GM13977 (cell line): Measurements from ENCODE around the gene TP53I13.

ENCODE experiments used
- DNase-seq: peaks from one replicate; pipeline ENCODE4 v3.0.0; 2012; ENCODE audit warnings: low spot score
- CTCF ChIP-seq: IDR thresholded peaks from 2 replicates; pipeline ENCODE4 v1.5.1; 2012; ENCODE audit warnings: mild to moderate bottlenecking, control low read depth; ENCODE audit not compliant: insufficient read depth; ENCODE audit errors: extremely low read depth, missing control alignments
- in situ Hi-C: fragments of 300-500 bp; cut with MboI; formaldehyde crosslinking; loops from one replicate; pipeline ENCODE4 v1.12.0; 2022; ENCODE audit warnings: low sequenced_read_pairs, low pct_unique_long_range_greater_than_20kb, mixed read lengths, inconsistent platforms; ENCODE audit not compliant: unreplicated experiment

Gene TP53I13

DNA sequence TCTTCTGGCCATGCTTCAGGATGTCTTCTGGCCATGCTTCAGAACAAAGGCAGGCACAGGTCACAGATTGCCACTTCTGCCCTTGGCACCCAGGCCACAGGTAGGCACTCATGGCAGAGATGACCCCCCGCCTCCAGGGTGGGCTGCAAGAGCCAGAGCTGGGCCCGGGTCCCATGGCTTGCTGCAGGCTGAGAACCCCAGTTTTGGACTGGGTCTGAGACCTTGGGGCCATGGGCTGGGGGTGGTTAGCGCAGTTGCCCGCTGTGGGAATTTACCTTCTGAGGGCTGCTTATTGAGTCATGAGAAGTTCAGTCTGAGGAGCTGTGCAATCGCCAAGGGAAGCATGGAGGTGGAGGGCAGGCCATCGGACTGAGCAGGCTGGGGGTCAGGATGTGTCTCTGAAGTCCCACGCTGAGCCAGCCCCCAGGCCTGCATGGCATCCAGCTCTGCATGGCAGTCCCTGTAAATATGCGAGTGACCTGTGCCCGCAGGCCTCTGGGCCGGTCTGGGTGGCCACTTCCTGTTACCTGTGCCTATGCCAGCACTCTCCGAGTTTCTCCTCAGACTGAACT lies 26.1 kb downstream of the TP53I13 start:
- no peak for TF ChIP-seq CTCF
- no peak for DNase-seq
- in situ Hi-C loops, result no loop called here

DNA sequence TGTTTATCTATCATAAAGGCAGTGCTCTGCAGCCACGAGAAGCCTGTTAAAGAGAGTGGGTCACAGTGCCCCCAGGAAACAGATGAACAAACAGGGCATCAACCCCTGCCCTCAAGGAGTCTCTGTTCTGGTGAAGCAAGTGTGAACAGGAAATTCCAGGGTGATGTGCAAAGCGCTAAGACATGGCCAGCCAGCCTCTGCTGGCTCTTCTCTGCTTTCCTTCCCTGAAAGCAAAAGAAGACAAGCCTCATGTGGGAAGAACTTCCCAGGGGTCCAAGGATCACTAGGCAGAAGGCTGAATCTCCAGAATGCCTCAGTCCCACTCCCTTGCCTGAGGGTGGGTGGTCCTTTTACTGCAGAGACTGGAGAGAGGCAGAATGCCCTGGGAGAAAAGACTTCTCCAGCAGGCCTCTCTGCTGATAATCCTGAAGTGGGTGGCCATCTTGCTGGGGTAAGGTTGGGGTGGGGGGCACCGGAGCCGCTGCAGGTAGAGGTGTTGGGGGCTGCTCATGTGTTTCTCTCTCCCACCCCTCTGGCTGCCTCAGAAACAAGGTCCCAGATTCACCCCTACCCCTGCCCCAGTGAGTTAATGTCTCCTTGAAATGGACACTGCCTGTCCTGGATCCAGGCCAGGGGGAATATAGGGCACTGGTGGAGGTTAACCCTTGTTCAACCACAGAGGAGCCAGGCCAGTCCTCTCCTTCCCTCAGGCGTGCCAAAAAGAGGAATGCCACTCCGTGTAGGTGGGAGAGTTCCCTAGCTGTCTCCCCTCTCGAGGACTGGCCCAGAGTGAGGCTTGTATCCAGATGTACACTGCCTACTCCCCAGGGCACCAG lies 26.8 kb downstream of the TP53I13 start:
- in situ Hi-C loops, result no loop called here
- no peak for TF ChIP-seq CTCF

GRCh38 chr17:29595943-29596774 lies 27.7 kb downstream of the TP53I13 start:
- in situ Hi-C loops, result no loop called here
- no peak for TF ChIP-seq CTCF
- DNase-seq, result no peak

More for the DNA sequence above, 26.8 kb downstream of the TP53I13 start:
- no peak for DNase-seq

- in situ Hi-C loops, result no loop called here
- TF ChIP-seq CTCF, result no peak
- no peak for DNase-seq
Measured at GRCh38 chr17:29596811-29597210, 28.3 kb downstream of the TP53I13 start.

DNA sequence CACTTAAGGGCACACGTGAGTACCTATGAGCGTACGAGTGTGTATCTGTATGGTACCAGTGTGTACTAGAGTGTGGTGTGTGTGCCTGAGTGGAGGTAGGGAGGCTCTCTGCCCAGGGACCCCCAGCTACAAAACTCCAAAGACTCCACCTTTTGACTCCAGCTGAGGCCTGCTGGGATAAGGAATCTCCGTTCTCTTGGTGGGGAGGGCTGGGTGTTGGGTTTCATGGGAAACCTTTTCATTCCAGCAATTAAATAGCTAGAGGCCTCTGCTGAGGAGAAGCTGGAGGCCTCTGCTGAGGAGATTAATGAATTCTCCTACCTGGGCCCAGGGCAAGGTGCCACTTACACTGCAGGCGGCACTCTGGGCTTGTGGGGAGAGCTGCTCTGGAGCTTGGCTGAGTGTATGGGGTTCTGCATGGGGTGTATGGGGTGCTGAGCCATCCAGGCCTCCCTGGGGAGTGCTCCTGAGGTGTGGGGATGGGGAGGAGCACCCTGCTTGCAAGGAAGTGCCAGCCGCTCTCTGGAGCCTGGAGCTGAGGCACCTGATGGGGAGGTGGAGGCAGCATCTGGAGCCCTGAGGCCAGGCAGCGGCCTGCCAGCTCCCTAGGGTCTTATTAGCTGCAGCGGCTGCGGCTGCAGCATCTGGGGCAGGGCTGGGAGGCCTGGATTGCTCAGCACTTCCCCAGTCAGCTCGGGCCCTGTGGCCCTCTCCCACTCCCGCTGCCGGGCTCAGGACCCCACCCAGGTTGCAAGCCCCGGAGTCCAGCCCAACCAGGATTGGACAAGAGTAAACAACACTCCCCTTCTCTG lies 29.1 kb downstream of the TP53I13 start:
- no peak for DNase-seq
- TF ChIP-seq CTCF, result no peak
- in situ Hi-C loops, result no loop called here

DNA sequence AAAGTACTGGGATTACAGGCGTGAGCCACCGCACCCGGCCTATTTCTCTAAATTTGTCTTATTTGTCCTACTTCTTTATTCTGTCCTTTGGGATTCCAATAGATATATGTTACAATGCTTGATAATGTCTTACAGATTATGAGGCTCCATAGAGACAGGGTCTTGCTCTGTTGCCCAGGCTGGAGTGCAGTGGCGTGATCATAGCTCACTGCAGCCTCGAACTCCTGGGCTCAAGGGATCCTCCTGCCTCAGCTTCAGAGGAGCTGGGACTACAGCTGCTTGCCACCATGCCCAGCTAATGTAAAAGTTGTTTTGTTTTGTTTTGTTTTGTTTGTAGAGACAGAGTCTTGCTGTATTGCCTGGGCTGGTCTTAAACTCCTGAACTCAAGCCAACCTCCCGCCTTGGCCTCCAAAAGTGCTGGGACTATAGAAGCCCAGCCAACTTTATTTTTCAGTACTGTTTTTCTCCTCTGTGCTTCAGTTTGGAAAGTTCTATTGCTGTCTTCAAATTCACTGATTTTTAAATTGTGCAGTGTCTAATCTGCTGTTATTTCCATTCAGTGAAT lies 34.7 kb downstream of the TP53I13 start:
- in situ Hi-C loops, result no loop called here
- TF ChIP-seq CTCF, result no peak
- DNase-seq, result no peak
